GM12892 (cell line): ENCODE results near the gene ST7.

Experiments used
- POLR2A ChIP-seq: IDR thresholded peaks from 2 replicates; pipeline ENCODE4 v1.6.1; 2011; ENCODE audit warnings: low read depth, low read length, control low read depth
- TAF1 ChIP-seq: IDR thresholded peaks from 2 replicates; pipeline ENCODE4 v1.6.1; 2011; ENCODE audit warnings: low read depth, mild to moderate bottlenecking, control low read depth, low read length, borderline replicate concordance

DNA sequence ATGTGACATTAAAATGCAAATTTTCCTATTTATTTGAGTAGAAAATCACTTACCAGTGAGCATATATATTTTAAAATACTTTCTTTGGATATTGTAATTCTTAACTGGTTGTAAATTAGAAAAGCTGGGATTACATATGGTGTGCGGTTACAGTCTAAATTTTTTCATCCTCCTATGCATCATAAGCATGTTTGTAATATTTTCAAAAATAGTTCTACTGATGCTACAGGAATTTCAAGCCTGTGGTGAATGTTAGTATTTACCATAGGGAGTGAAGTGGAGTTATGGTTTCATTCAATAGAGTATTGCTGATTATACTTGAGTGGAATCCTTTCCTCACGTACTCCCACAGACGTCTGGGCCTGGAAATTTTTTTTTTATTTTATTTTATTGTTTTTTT, 34.6 kb upstream of the ST7 start:
- no peak for TF ChIP-seq POLR2A
- no peak for TF ChIP-seq TAF1
